ENCODE data around the gene NPL.

DNA sequence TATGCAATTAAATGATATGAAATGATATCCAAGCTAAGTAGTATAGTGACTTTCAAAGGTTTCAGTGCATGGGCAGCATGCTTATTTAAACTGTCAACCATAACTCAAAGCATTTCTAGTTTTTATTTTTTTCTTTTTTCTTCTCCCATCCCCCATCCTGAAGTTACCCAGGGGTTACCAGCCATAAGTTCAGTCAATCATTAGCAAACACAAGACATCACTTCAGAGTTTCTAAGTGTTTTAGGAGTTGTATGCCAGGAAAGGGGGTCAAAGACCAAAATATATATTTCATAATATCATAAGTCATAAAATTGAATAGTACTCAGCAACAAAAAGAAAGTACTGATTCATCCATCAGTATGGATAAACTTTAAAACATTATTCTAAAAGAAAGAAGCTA lies 78.3 kb downstream of the NPL start:
- no peak for TF ChIP-seq POLR2A (IDR thresholded peaks at IDR 0.05)
- TF ChIP-seq, protein P1, sequence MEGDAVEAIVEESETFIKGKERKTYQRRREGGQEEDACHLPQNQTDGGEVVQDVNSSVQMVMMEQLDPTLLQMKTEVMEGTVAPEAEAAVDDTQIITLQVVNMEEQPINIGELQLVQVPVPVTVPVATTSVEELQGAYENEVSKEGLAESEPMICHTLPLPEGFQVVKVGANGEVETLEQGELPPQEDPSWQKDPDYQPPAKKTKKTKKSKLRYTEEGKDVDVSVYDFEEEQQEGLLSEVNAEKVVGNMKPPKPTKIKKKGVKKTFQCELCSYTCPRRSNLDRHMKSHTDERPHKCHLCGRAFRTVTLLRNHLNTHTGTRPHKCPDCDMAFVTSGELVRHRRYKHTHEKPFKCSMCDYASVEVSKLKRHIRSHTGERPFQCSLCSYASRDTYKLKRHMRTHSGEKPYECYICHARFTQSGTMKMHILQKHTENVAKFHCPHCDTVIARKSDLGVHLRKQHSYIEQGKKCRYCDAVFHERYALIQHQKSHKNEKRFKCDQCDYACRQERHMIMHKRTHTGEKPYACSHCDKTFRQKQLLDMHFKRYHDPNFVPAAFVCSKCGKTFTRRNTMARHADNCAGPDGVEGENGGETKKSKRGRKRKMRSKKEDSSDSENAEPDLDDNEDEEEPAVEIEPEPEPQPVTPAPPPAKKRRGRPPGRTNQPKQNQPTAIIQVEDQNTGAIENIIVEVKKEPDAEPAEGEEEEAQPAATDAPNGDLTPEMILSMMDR (IDR thresholded peaks at IDR 0.05) = no peak

Measured in thyroid gland (tissue), 4 donors.